Activated naive CD4-positive, alpha-beta T cell treated with anti-CD3 and anti-CD28 coated beads, Interleukin-2, amount 50 U/mL, for 16 hours (primary cell): ENCODE data around the gene PINK1.
"Not testable (repeated sequence)": the region's sequence is repeated elsewhere in the genome, so short reads cannot be mapped to it uniquely, and the experiment has no call there.

Source experiments
- DNase-seq: peaks from one replicate; pipeline ENCODE4 v3.0.0-alpha.2; 2020

Gene PINK1

DNA sequence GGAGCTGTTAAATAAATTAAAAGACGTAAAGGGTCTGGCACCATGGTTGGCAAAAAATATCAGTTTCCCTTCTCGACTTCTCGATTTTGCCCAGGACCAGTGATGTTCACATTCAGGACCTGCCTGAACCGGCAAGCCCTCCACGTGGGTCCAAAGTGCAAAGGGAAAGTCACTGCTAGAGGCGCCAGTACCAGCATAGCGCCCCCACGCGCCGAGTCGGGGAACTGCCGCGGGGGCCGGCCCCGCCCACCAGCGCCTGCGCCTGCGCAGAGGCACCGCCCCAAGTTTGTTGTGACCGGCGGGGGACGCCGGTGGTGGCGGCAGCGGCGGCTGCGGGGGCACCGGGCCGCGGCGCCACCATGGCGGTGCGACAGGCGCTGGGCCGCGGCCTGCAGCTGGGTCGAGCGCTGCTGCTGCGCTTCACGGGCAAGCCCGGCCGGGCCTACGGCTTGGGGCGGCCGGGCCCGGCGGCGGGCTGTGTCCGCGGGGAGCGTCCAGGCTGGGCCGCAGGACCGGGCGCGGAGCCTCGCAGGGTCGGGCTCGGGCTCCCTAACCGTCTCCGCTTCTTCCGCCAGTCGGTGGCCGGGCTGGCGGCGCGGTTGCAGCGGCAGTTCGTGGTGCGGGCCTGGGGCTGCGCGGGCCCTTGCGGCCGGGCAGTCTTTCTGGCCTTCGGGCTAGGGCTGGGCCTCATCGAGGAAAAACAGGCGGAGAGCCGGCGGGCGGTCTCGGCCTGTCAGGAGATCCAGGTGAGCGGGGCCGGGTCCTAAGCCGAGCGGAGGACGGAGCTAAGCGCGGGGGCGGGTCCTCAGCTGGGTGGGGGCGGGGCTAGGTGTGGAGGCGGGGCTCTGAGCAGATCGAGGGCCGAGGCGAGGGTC lies at the start of gene PINK1:
Gene PINK1 (plus strand): TSS at position 269 of the 875 bp plus-strand sequence. CDS start 91 bp downstream, at position 360.
- DNase-seq: peak; percentile 78

DNA sequence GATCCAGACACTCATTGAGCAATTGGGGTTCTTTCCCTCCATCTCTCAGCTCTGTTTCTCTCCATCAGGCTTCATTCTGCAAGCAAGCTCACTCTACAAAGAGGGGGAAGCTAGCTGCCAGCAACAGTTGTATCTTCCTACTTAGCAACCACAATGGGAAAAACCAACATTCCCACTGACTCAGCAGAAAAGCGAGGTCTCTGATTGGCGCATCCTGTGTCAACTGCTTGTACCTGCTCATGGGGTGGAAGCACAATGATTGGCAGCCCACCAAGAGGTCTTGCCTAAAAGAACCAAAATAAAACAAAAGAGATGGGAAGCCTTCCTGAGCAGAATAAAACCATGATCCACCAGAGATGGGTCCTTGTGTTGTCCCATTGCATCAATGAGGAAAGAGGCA lies 48.4 kb upstream of the PINK1 start:
- no peak for DNase-seq

DNA sequence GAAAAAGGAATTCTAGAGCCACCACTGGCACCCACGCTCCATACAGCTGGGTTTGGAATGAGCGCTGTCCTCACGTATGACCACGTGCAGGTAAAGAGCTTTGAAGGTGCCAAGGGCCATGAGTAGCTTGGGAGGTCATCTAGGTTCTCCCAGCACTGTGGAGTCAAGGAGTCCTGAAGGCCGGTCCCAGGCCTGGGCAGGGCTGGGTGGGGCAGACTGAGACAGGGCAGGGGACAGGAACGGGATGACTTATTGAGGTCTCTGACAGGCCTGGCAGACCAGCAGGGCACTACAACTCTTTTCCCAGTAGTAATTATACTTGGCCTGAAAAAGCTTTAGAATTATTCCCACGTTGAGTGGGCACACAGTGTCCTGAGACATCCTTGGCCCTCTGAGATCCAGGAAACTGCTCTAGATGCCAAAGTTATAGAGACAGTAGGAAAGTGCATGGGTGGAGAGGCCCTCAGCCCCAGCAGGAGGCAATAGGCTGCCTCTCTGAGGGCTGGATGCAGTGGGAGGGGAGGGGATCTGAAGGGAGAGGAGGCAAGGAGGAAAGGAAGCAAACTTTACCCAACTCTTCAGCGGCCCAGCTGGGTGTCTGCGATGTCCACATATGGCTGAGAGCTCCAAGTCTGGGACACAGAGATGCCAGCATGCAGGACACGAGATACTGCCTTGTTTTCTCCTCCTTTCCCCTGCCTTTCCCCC lies 46.2 kb upstream of the PINK1 start:
- no peak for DNase-seq

DNA sequence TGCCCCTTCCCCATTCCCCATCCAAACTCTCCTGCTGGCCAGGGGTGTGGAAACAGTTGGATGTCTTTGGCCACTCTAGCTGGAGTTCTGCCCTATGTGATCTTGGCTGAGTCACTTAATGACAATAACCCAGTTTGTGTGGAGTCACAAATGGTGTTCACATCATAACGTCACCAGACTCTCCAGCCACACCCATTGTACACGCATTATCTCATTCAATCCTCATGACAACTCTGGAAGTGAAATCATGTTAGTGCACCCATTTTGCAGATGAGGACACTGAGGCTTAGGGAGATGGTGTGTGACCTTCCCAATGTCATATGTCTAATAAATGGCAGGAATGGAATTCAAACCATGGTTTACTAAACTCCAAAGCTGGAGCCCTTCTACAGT lies 45.6 kb upstream of the PINK1 start:
- no peak for DNase-seq

DNA sequence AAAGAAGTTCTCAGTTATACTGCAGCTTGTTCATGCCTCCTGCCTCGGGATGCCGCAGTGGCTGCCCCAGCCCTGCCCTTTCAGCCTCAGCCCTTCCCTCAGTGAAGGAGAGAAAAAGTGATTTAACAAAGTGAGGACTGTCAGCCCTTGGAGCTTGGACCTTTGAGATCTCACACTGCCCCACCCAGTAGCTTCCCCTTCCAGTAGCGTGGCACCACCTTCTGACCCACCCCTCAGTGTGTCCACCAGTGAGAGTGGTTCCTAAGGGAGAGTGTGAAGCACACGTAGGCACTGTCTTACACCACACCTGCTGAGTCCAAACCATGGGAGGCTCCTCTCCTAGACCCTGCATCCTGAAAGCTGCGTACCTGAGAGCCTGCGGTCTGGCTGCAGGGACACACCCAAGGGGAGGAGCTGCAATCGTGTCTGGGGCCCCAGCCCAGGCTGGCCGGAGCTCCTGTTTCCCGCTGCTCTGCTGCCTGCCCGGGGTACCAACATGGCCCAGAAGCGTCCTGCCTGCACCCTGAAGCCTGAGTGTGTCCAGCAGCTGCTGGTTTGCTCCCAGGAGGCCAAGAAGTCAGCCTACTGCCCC lies 44.5 kb upstream of the PINK1 start, which contains the start of gene CDA:
Gene CDA (plus strand): TSS at position 464 of the 592 bp plus-strand sequence. CDS start 33 bp downstream, at position 497.
- no peak for DNase-seq

DNA sequence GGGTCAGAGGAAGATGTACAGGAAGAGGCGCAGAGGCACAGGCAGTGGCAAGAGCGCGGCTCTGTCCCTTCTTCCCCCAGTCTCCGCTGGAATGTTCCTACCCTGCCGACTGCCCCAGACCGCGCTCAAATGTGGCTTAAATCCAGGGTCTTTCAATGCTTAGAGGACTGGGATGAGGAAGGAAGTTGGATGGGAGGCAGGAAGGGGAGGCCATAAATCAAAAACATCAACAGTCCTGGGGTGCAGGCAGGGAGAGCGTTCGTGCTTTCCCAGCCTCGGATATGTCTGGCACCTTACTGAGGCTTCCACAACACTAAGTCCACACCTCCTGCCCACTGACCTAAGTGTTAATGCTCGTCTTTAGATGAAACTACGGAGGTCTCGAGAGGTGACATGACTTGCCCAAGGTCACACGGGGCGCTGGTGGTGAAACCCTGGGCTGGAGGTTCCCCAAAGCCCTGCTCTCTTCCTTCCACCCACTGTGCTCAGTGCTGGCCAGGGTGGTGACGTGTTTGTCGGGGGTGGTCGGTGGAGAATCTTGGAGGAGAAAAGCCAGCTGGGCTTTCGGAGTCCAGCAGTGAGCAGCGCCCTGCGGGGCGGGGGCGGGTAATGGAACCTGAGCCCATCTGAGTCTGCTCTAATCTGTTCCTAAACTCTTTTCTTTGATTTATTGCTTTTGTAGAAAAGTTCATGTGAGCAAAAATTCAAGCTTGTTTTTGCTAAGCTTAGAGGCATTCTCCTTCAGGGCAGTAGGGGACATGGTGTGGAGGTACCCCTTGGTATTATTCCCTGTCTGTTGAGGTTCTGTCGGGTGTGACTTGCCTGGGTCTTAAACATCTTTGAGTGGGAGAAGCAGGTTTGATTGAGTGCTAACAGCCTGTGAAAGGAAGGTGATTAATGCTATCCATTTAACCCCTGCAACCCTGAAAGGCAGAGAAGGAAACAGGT lies 43.7 kb upstream of the PINK1 start:
- no peak for DNase-seq

DNA sequence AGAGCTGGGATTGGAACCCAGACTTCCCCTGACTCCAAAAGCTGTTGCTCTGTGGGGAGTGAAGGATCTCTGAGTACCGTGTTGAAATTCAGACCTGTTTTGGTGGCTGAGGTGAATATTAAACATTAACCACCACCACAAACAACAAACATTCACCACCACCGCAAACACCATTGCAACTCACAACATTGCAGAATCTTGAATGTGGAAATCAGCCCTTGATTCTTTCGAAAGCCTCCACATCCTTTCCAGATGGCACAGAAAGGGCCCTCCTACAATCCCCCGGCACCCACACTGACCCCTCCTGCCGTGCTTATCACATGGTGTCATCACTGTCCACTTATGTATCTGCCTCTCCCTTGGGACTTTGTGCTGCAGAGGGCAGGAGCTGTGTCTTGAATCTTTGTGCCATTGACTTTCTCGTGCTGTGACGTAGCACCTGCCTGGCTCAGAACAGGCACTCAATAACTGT lies 42.9 kb upstream of the PINK1 start:
- DNase-seq: no peak

DNA sequence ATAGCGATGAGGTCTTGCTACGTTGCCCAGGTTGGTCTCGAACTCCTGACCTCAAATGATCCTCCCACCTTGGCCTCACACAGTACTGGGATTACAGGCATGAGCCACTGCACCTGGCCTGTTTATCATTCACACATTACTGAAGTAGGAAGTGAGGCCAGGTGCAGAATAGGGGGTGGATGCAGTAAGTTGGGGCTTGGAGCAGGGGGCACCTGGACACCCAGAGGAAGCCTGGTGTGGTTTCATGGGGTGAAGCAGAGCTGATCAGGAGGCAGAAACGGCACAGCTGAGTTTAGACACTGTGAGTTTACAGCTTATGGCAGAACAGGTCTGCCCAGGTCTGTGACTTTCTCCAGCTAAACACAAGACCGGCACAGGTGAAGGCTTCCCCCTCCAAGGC lies 39.5 kb upstream of the PINK1 start:
- DNase-seq: no peak

DNA sequence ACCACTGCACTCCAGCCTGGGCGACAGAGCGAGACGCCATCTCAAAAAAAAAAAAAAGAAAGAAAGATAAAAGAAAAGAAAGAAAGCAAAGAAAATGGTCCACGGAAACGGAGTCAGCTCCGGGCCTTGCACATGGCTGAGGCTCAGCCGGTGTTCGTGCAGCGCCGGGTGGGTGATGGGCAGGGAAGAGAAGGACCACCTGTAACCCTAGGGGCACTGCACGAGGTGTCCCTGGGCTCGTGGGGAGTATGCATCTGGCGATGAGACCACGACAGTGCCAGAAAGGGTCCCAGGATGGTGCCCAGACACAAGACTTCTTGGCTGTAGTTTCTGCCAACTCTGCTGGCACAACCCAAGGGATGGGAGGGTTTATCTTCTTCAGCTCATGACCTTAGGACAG lies 38.5 kb upstream of the PINK1 start:
- DNase-seq: no peak

DNA sequence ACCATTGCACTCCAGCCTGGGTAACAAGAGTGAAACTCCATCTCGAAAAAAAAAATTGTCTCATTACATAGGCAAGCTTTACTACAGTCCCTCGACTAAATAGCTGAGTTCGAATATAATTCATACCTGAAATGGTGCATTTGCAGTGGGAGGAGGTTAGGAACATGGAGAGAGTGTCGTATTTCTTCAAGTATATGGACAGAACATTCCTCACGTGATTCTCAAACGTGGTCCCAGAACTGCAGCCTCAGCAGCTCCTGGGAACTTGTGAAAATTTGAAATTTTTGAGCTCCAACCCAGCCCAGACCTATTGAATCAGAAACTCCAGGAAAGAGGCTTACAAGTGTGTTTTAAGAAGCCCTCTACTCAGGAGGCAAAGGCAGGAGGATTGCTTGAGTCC lies 37.2 kb upstream of the PINK1 start:
- no peak for DNase-seq

DNA sequence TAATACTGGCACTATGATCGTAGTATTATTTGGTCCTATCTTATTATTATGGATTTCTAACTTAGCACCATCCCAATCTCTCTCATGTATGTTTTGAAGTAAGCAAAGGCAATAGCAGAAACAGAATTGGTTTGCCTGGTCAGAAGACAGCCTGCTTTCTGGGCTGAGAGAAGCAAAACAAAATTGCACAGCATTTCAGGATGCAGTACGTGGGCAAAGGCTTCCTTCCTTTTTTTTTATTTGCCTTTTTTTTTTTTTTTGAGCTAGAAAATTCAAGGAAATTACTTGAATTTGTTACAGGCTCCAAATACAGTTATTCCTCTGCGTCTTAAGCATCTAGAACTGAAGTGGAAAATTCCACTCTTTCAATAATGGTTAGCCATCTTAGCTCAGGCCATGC lies 35.6 kb upstream of the PINK1 start:
- DNase-seq: no peak

DNA sequence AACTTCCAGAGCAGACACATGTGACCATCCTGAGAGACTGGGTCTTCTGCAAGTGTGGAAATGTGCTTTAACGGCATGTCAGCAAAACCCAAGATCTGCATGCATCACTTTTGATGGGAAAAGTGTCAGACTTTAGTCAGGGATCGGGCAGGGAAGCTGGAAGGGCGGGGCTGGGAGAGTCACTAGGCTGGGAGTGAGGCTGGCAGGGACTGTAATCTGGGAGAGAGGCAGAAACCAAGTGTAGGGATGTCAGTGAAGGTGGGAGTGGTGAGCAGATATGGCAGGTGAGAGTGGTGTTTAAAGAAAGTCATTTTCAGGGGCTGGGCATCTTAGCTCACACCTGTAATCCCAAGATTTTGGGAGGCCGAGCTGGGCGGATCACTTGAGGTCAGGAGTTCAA lies 33.1 kb upstream of the PINK1 start:
- DNase-seq: no peak

DNA sequence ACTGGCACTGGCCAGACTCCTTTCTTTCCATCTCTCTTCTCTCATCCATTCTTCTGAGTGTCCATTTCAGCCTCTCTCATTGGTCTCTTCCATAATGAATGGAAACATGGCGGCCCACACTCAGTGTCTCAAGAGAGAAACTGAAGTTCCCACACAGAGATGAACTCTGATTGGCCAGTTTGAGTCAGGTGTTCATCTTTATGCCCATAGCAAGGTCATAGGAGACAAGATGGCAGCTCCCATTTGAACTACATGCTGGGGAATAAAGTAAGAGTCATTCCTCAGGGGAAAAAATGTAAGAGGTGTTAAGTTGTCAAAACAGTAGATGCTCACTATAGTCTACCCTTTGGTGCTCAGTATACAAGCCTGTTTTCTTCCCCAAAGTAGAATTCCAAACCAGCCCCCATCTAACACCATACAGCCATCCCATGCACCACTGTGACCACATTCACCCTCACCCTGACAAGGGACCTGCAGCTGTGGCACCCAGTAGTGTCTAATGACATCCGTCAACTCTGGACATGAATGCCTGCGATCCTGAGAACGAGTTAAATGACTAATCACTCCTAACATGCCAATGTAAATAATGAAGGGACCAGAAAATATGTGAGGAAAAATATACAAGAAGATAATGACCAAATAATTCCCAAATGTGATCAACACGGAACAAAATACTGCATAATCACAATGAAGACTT lies 32.0 kb upstream of the PINK1 start:
- no peak for DNase-seq

DNA sequence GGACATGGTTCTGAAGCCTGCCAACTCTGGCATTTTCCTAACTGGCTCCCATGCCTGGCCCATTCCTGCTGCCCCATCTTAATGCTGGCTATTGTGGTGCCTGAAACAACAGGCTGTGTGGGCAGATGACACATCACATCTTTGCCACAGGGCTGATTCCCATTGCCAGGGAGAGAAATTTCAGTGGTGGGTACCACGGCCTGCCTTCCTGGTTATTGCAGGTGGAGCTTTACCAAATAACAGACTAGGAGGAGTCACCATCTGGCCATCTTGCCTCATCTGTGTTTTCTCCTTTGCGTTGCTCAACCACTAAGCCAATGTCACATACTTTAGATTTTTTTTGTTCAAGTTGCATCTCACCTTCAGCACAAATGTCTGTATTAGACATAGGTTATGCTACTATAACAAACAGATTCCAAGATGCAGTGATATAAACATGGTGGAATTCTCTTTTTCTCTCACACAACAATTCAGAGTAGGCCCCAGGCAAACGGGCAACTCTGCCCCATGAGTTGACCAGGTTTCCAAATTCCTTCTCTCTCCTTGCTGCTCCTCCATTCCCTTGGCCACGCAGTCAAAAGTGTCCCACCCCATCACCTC lies 30.3 kb upstream of the PINK1 start:
- DNase-seq: no peak

DNA sequence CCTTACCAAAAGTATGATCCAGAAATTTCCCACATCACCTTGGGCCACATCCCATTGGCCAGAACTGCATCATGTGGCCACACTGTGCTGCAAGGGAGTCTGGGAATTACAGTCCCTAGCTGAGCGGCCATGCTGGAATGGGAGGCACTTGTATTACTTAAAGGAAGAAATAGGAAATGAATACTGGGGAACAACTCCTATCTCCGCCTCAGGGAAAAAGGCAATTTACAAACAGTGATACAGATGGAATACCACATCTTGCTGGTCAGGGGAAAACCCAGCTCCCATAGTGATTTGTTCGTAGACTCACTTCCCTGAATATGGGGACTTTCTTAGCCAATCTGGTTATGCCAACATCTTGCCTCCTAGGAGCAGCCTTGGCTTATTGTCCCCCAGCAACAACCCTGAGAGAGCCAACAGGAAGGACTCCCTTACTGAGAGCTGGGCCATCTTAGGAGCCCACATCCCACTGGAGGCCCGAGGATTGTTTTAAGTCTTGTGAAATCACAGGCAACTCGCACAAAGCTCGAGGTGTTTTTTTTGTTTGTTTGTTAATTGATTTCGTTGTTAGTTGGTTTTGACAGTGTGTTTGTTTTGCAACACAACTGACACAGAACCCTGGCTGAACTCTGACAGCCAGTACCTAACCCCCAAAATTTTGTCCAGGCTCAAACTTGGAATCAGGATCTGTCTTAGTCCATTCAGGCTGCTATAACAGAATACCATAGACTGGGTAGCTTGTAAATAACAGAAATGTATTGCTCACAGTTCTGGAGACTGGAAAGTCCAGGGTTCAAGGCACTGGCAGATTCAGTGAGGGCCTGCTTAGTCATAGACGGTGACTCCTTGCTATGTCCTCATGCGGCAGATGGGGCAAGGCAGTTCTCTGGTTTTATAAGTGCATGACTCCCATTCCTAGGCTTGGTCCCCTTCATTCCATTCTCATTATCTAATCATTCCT lies 29.5 kb upstream of the PINK1 start:
- DNase-seq: no peak

DNA sequence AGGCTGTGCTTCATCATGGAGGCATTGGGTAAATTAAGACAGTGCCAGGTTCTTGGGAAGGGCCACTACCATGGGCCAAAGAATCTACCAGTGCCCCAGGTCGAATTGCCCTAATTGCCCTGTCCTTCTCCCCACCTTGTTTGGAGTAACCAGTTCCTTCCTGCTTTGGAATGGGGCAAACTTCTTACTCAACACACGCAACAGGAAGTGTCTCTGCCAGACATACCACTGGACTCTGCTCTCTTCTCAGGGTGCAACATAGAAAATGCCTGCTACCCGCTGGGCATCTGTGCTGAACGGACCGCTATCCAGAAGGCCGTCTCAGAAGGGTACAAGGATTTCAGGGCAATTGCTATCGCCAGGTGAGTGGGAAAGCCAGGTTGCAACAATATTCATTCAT lies 28.6 kb upstream of the PINK1 start:
- DNase-seq: no peak

DNA sequence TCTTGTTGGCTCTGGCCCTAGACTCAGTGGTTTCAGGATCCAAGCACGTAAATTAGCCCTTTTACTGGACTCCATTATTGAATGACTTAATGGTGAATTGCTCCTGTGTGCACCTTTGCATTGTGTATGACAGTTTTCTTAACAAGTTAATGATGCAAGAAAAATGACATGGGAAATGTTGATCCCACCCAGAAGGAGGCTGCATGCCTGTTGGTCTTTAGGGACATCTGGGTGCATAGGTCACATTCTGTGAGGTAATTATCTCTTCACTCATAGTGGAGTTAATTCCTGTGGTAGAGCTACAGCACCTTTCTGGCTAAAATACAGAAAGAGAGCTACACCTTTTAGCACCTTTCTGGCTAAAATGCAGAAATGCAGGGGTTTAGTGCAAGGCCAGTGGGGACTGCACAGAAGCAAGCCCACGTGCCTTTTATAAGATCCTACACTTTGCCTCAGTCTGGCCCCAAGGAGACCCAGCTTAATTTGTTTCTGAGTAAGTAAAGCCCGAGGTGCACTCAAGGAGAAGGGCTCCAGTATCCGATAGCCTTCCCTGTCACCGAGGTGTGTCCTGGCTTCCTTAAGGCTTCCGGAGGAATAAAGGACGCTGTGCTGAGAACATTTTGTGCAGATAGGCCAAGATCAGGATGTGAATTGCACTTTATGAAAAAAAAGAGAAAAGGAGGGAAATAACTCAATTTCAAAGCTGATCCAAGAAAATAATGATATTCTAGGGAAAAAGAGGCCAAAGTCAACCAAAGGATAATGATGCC lies 26.3 kb upstream of the PINK1 start:
- DNase-seq: not testable (repeated sequence)

DNA sequence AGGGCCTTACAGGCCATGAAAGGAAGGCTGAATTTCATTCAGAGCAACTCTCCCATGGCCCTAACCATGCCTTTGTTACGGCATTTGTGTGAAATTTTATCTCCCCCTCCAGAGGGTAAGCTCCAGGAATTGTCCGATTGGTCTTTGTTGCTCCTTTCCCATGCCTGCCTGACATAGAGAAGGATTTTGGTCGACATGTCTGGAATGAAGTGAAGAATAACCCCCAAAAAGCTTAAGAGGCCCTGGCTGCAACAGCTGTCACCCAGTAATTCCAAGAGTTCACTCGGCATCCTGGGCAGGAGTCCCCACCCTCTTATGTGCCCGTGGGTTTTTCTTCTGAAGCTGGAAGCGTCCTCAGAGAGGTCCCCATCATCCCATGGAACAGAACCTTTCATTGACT lies 23.7 kb upstream of the PINK1 start:
- DNase-seq: no peak

DNA sequence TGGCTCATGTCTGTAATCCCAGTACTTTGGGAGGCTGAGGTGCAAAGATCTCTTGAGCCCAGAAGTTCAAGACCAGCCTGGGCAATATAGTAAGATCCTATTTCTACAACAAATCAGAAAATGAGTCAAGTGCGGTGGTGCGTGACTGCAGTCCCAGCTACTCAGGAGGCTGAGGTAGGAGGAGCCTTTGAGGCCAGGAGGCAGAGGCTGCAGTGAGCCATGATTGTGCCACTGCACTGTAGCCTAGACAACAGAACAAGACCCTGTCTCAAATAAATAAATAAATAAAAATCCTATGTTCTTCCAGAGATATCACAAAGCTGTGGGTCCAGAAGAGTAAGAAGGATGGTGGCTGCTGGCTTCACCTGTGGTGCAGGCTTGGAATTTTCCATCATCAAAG lies 22.3 kb upstream of the PINK1 start:
- no peak for DNase-seq
